H1 (cell line): ENCODE results near the gene SYTL1.

Source experiments
- ASH2L ChIP-seq: fragments of 200-600, 300-600 bp; sonication (generic); IDR thresholded peaks from one replicate; pipeline ENCODE4 v1.7.1; 2017; ENCODE audit warnings: low read length
- CTCF ChIP-seq, 3 experiments: IDR thresholded peaks; 1 replicate in 2 of 3; 2 replicates in 1 of 3; pipeline versions ENCODE4 v1.5.1 to v1.6.1; 2011; ENCODE audit warnings: low read length in 3 of 3, mild to moderate bottlenecking in 3 of 3, inconsistent platforms in 2 of 3, low read depth in 1 of 3, moderate library complexity in 1 of 3; ENCODE audit not compliant: insufficient read depth in 1 of 3; ENCODE audit errors: control extremely low read depth in 1 of 3
- EZH2 ChIP-seq: fragments of 200-600 bp; sonication (generic); IDR thresholded peaks from 2 replicates; pipeline ENCODE4 v1.7.1; 2012; ENCODE audit warnings: low read depth, mild to moderate bottlenecking, moderate library complexity, low read length, inconsistent platforms; ENCODE audit not compliant: severe bottlenecking
- RAD21 ChIP-seq, 2 experiments: IDR thresholded peaks in 1 of 2; conservative IDR thresholded peaks in 1 of 2; 2 replicates each; pipeline ENCODE4 v1.6.1; 2011; ENCODE audit warnings: low read depth in 2 of 2, low read length in 2 of 2, improper control_type of control experiment in 1 of 2, inconsistent platforms in 1 of 2, mild to moderate bottlenecking in 1 of 2, moderate library complexity in 1 of 2
- RFX5 ChIP-seq: IDR thresholded peaks from 2 replicates; pipeline ENCODE4 v1.6.1; 2011; ENCODE audit warnings: low read depth, low read length, improper control_type of control experiment, borderline replicate concordance
- SIN3A ChIP-seq, 2 experiments: IDR thresholded peaks in 1 of 2; conservative IDR thresholded peaks in 1 of 2; 2 replicates each; pipeline ENCODE4 v1.6.1; 2011 to 2012; ENCODE audit warnings: low read length in 2 of 2, improper control_type of control experiment in 1 of 2, low read depth in 1 of 2, mild to moderate bottlenecking in 1 of 2
- SP2 ChIP-seq: IDR thresholded peaks from 2 replicates; pipeline ENCODE4 v1.6.1; 2012; ENCODE audit warnings: mild to moderate bottlenecking, low read length, inconsistent platforms
- ZNF274 ChIP-seq: IDR thresholded peaks from 2 replicates; pipeline ENCODE4 v1.7.0; 2012; ENCODE audit warnings: low read length, borderline replicate concordance; ENCODE audit errors: extremely low read depth

GRCh38 chr1:27345272-27345671 is 3.5 kb downstream of the SYTL1 start:
- no peak for TF ChIP-seq EZH2
- no peak for TF ChIP-seq CTCF (IDR thresholded peaks at IDR 0.05; ENCODE audit: control extremely low read depth in 1 of 3, insufficient read depth in 1 of 3, low read depth in 1 of 3, low read length in 3 of 3)
- no peak for TF ChIP-seq SIN3A (conservative IDR thresholded peaks at IDR 0.05 in 1 of 2, IDR thresholded peaks at IDR 0.05 in 1 of 2; ENCODE audit: low read depth in 1 of 2, low read length in 2 of 2)
- TF ChIP-seq RAD21 (IDR thresholded peaks at IDR 0.05 in 1 of 2, conservative IDR thresholded peaks at IDR 0.05 in 1 of 2; ENCODE audit: low read depth in 2 of 2, low read length in 2 of 2) = no peak
- no peak for TF ChIP-seq RFX5
- no peak for TF ChIP-seq SP2
- TF ChIP-seq ASH2L = no peak
- no peak for TF ChIP-seq ZNF274
